ENCODE data around the gene TRAM2.

GRCh38 chr6:52513896-52514295 is 63.0 kb downstream of the TRAM2 start:
- TF ChIP-seq EZH2 (IDR thresholded peaks at IDR 0.05) = no peak
- no peak for TF ChIP-seq POLR2AphosphoS5 (IDR thresholded peaks at IDR 0.05; ENCODE audit: low read depth, low read length)
- TF ChIP-seq POLR2A (IDR thresholded peaks at IDR 0.05; ENCODE audit: borderline replicate concordance, extremely low read depth, insufficient read depth, insufficient read length) = no peak
- TF ChIP-seq, protein P1, sequence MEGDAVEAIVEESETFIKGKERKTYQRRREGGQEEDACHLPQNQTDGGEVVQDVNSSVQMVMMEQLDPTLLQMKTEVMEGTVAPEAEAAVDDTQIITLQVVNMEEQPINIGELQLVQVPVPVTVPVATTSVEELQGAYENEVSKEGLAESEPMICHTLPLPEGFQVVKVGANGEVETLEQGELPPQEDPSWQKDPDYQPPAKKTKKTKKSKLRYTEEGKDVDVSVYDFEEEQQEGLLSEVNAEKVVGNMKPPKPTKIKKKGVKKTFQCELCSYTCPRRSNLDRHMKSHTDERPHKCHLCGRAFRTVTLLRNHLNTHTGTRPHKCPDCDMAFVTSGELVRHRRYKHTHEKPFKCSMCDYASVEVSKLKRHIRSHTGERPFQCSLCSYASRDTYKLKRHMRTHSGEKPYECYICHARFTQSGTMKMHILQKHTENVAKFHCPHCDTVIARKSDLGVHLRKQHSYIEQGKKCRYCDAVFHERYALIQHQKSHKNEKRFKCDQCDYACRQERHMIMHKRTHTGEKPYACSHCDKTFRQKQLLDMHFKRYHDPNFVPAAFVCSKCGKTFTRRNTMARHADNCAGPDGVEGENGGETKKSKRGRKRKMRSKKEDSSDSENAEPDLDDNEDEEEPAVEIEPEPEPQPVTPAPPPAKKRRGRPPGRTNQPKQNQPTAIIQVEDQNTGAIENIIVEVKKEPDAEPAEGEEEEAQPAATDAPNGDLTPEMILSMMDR (IDR thresholded peaks at IDR 0.05 in 2 of 3, conservative IDR thresholded peaks at IDR 0.05 in 1 of 3; ENCODE audit: borderline replicate concordance in 1 of 3, insufficient read depth in 1 of 3, low read depth in 2 of 3, low read length in 2 of 3) = no peak
- no peak for TF ChIP-seq MAX (IDR thresholded peaks at IDR 0.05)
- no peak for TF ChIP-seq ZFX (IDR thresholded peaks at IDR 0.05)
- no peak for TF ChIP-seq CEBPB (IDR thresholded peaks at IDR 0.05; ENCODE audit: low read depth)
- TF ChIP-seq EGR1 (IDR thresholded peaks at IDR 0.05; ENCODE audit: low read depth) = no peak
- TF ChIP-seq, protein P2, sequence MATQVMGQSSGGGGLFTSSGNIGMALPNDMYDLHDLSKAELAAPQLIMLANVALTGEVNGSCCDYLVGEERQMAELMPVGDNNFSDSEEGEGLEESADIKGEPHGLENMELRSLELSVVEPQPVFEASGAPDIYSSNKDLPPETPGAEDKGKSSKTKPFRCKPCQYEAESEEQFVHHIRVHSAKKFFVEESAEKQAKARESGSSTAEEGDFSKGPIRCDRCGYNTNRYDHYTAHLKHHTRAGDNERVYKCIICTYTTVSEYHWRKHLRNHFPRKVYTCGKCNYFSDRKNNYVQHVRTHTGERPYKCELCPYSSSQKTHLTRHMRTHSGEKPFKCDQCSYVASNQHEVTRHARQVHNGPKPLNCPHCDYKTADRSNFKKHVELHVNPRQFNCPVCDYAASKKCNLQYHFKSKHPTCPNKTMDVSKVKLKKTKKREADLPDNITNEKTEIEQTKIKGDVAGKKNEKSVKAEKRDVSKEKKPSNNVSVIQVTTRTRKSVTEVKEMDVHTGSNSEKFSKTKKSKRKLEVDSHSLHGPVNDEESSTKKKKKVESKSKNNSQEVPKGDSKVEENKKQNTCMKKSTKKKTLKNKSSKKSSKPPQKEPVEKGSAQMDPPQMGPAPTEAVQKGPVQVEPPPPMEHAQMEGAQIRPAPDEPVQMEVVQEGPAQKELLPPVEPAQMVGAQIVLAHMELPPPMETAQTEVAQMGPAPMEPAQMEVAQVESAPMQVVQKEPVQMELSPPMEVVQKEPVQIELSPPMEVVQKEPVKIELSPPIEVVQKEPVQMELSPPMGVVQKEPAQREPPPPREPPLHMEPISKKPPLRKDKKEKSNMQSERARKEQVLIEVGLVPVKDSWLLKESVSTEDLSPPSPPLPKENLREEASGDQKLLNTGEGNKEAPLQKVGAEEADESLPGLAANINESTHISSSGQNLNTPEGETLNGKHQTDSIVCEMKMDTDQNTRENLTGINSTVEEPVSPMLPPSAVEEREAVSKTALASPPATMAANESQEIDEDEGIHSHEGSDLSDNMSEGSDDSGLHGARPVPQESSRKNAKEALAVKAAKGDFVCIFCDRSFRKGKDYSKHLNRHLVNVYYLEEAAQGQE (IDR thresholded peaks at IDR 0.05; ENCODE audit: low read depth) = no peak
- TF ChIP-seq SP1 (IDR thresholded peaks at IDR 0.05; ENCODE audit: low read depth) = no peak
- no peak for TF ChIP-seq ZNF274 (IDR thresholded peaks at IDR 0.05; ENCODE audit: low read depth, low read length)
